Activated naive CD4-positive, alpha-beta T cell treated with anti-CD3 and anti-CD28 coated beads, Interleukin-2, amount 50 U/mL, for 24 hours (primary cell): Measurements from ENCODE around the gene METTL13.

Experiments
- H3K27ac Mint-ChIP-seq: one replicate; pipeline ENCODE4 v1.8.0; 2021; ENCODE audit warnings: mild to moderate bottlenecking, mixed read lengths
- H3K27me3 Mint-ChIP-seq: one replicate; pipeline ENCODE4 v1.8.0; 2021; ENCODE audit warnings: mixed read lengths
- H3K36me3 Mint-ChIP-seq: one replicate; pipeline ENCODE4 v1.8.0; 2021; ENCODE audit warnings: mixed read lengths
- H3K4me1 Mint-ChIP-seq: one replicate; pipeline ENCODE4 v1.8.0; 2021; ENCODE audit warnings: mixed read lengths
- H3K4me3 Mint-ChIP-seq: one replicate; pipeline ENCODE4 v1.8.0; 2021; ENCODE audit warnings: mild to moderate bottlenecking, mixed read lengths
- H3K9me3 Mint-ChIP-seq: one replicate; pipeline ENCODE4 v1.8.0; 2021; ENCODE audit warnings: mixed read lengths

The METTL13 gene

DNA sequence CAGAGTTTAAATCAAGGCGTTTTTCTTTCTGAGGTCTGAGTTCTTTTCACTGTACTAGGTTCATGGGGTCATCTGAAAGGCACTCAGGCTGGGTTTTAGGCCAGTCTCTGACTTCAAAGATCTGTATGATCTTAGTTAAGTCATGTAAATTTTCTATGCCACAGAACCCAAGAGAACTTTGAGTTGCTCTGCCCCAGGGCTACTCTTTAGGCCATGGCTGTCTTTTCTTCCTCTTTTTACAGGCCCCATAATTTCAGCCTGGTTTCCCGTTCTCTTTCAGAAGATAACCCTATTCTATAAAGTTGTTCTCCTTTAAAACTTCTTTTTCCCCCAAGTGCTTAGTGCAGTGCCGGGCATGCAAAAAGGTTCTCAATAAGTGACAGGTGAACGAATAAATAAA, 26.1 kb downstream of the METTL13 start:
- Mint-ChIP-seq H3K4me1 (peaks cover 4% of the 10 kb centered on the region), H3K9me3 (no peaks in the 10 kb centered on the region), H3K27me3 (no peaks in the 10 kb centered on the region), H3K27ac (no peak overlapping the region), H3K36me3 (no peaks in the 10 kb centered on the region), H3K4me3 (no peak overlapping the region)

DNA sequence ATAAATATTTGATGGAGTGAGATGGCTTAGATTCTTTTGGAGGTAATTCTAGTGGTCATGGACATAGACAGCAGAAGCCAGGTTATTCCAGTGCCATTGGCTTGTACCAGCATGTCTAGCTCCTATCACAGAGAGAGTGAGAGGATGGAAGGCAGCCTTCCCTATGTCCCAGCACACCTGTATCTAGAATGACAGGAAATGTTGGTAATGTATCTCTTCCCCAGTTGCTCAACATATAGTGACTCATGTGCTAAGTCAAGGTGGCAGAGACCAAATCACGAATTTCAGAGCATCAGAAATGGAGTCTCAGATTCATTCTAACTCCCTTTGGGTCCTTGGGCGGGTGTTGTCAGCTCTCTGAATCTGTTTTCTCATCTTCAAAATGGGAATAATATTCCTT, 28.4 kb downstream of the METTL13 start:
- Mint-ChIP-seq H3K4me1 (peaks cover 4% of the 10 kb centered on the region), H3K9me3 (no peaks in the 10 kb centered on the region), H3K27ac (no peak overlapping the region)

DNA sequence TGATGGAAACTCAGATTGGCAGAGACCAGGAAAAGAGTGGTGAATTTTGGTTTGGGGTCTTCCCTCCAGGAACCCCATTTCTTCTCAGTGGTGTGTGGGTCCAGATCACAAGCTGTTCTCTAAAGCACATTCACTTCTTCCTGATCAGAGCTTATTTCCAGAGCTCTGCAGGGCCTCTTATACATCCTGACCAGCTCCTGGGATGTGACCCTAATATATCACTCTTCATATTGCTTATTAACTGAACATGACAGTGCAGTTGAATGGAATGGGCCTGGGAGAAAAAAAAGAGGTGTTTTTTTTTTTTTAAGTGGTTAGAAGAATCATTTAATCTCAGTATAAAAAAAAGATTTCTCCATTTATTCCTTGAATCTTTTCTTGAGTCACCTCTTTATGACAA, 30.2 kb downstream of the METTL13 start:
- H3K9me3 Mint-ChIP-seq = no peaks in the 10 kb centered on the region
- H3K4me1 Mint-ChIP-seq = peaks cover 2% of the 10 kb centered on the region
- no peak overlapping the region for H3K4me3 Mint-ChIP-seq
- no peaks in the 10 kb centered on the region for H3K27me3 Mint-ChIP-seq
- no peak overlapping the region for H3K27ac Mint-ChIP-seq
- peaks cover 2% of the 10 kb centered on the region for H3K36me3 Mint-ChIP-seq

More for the DNA sequence above, 28.4 kb downstream of the METTL13 start:
- Mint-ChIP-seq H3K36me3 (peaks cover 2% of the 10 kb centered on the region), H3K4me3 (no peak overlapping the region), H3K27me3 (no peaks in the 10 kb centered on the region)

DNA sequence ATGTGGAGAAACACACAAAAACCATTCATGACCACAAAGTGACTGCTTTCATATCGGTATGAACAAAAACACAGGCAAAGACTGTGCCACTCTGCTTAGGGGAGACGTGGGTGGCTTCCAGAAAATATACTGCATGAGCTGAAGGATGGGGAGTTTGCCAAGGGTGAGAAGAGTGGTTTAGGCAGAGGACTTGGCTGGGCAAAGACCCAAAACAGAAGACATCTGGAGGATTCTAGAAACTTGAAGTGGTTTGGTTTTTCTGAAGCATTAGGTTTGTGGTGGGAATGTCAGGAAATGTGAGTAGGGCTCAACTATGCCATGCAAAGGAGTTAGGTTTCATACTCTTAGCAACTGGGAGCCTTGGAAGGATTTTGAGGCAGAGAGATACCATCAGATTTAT, 33.2 kb downstream of the METTL13 start:
- no peak overlapping the region for H3K4me3 Mint-ChIP-seq
- H3K4me1 Mint-ChIP-seq = peaks cover 15% of the 10 kb centered on the region
- no peaks in the 10 kb centered on the region for H3K27me3 Mint-ChIP-seq
- no peaks in the 10 kb centered on the region for H3K9me3 Mint-ChIP-seq
- H3K27ac Mint-ChIP-seq = no peak overlapping the region
- peaks cover 4% of the 10 kb centered on the region for H3K36me3 Mint-ChIP-seq

DNA sequence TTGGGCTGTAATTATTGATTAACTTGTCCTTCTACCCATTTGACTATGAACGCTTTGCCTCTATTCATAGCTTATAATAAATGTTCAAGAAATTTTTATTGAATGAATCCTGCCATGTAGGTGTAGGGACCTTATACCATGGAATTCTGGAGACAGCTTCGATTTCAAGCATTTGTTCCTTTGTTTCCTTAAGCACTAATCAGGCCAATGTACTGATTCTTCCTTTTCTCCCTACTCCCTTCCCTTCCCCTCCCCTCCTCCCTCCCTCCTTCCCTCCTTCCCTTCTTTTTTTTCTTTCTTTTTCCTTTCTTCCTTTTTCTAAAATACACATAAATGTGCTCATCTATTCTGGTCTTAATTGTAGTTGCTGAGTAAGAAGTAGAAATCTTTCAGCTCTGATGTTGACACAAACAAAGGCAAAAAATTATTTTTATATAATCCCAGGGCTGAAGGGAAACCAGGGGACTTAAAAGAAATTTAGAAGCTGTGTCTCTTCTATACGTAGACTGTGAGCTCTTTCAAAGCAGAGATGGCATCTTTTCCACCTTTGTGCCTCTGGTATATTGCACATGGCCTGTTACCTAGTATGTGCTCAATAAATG, 34.9 kb downstream of the METTL13 start:
- Mint-ChIP-seq H3K36me3 (peaks cover 4% of the 10 kb centered on the region), H3K4me3 (no peak overlapping the region), H3K27me3 (no peaks in the 10 kb centered on the region), H3K4me1 (peaks cover 15% of the 10 kb centered on the region), H3K27ac (peak overlapping the region; percentile 46), H3K9me3 (no peaks in the 10 kb centered on the region)

DNA sequence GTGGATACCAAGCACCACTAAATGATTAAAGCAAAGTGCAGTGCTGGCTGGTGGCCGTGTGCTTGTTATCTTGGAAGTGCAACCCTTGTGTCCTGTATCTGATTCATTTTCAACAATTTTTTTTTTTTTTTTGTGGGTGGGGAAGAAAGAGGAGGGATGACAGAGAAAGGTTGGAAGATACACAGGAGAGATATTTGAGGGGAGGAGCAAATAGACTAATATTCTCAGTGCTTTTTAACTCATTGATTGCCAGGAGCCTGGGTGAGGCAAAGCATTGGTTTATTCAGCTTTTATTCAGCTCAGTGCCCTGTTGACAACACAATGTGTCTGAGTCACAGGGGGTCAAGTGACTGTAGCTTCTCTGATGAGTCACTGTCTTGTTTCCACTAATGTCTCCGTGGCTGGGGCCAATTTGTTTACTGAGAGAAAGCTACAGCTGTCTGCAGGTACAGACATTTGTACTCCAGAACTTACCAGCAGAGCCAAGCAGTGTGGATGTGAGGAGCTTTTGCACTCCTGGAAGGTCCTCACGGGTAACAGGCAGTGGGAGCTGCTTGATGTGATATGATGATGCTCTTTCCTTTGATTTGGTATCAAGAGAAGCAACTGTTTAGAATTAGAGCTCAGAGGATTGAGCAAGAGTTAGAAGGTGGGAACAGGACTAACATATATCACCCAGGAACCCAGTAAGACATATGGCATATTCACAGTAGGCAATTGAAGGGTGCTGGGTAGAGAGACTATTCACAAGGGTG, 36.2 kb downstream of the METTL13 start:
- Mint-ChIP-seq H3K36me3 (peaks cover 4% of the 10 kb centered on the region), H3K4me1 (peaks cover 15% of the 10 kb centered on the region), H3K9me3 (no peaks in the 10 kb centered on the region), H3K4me3 (peak overlapping the region; percentile 34), H3K27me3 (no peaks in the 10 kb centered on the region), H3K27ac (peak overlapping the region; percentile 71)

DNA sequence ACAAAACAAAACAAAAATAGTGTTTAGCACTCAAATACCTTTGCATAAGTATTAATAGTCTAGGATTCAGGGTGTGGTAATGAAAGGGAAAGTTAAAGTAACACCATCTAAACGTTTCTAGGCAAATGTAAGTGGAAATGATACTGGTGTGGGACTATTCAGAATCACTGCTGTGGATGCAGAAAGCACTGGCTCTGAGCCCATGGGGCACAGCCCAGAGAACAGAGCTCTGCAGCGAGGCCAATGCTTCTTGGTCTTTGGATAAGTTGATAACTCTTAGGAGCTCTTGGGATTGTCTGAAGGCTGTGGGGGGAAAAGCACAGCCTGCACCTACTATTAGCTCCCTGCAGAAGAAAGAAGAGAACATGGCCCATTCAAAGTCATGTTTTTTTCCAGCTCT, 38.5 kb downstream of the METTL13 start:
- H3K9me3 Mint-ChIP-seq = no peaks in the 10 kb centered on the region
- H3K27ac Mint-ChIP-seq = no peak overlapping the region
- no peaks in the 10 kb centered on the region for H3K27me3 Mint-ChIP-seq
- peaks cover 4% of the 10 kb centered on the region for H3K36me3 Mint-ChIP-seq
- no peak overlapping the region for H3K4me3 Mint-ChIP-seq
- peaks cover 15% of the 10 kb centered on the region for H3K4me1 Mint-ChIP-seq

DNA sequence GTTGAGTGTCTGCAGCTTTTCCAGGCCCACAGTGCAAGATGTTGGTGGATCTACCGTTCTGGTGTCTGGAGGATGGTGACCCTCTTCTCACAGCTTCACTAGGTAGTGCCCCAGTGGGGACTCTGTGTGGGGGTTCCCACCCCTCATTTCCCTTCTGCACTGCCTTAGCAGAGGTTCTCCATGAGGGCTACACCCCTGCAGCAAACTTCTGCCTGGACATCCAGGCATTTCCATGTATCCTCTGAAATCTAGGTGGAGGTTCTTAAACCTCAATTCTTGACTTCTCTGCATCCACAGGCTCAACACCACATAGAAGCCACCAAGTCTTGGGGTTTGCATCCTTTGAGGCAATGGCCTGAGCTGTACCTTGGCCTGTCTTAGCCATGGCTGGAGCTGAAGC, 45.5 kb downstream of the METTL13 start:
- H3K36me3 Mint-ChIP-seq = peaks cover 15% of the 10 kb centered on the region
- no peaks in the 10 kb centered on the region for H3K27me3 Mint-ChIP-seq
- H3K4me3 Mint-ChIP-seq = no peak overlapping the region
- no peak overlapping the region for H3K27ac Mint-ChIP-seq
- no peaks in the 10 kb centered on the region for H3K4me1 Mint-ChIP-seq
- H3K9me3 Mint-ChIP-seq = peaks cover 14% of the 10 kb centered on the region

DNA sequence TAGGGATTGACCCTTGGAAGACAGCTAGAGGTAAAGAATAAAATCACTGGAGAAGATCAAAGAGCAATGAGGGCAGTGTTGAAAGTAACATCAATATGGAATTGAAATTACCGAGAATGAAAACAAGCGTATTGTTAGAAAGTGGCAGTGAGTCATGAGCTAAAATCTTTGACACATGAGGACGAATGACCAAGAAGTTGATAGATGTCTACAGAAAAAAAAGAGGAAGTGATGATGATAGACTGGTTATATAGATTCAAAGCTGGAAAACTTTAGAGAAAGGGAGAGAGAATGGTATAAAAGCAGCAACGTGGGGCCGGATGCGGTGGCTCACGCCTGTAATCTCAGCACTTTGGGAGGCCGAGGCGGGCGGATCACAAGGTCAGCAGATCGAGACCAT, 47.3 kb downstream of the METTL13 start:
- H3K9me3 Mint-ChIP-seq = peaks cover 14% of the 10 kb centered on the region
- no peak overlapping the region for H3K4me3 Mint-ChIP-seq
- no peak overlapping the region for H3K27ac Mint-ChIP-seq
- no peaks in the 10 kb centered on the region for H3K4me1 Mint-ChIP-seq
- H3K27me3 Mint-ChIP-seq = no peaks in the 10 kb centered on the region
- peaks cover 15% of the 10 kb centered on the region for H3K36me3 Mint-ChIP-seq

DNA sequence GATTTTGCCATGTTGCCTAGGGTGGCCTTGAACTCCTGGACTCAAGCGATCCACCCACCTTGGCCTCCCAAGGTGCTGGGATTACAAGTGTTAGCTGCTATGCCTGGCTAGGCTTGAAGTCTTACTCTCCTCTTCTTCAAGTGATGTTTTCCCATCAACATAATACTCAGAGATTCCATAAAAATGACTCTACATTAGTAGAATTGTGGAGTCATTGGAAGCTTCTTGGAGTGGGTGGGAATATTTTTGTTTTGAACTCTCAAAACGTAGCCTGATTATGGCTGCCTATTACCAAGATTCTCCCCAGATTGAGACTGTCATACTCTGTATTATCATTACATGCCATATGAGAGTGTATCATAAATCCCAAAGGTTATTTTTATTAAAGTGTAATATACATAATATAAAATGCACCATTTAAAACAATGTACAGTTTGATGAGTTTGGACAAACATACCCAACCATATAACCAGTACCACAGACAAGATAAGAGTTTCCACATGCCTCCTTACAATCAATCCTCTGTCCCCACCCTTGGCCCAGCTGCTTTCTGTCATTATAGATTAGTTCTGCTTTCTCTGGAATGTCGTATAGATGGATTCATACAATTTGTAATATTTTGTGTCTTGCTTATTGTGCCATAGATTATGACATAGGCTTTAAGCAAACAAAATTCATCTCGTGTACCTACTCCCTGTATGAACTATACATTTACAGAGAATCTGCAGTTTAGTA, 51.8 kb downstream of the METTL13 start:
- Mint-ChIP-seq H3K9me3 (no peaks in the 10 kb centered on the region), H3K27ac (no peak overlapping the region), H3K27me3 (no peaks in the 10 kb centered on the region), H3K4me1 (no peaks in the 10 kb centered on the region), H3K36me3 (no peaks in the 10 kb centered on the region), H3K4me3 (no peak overlapping the region)

DNA sequence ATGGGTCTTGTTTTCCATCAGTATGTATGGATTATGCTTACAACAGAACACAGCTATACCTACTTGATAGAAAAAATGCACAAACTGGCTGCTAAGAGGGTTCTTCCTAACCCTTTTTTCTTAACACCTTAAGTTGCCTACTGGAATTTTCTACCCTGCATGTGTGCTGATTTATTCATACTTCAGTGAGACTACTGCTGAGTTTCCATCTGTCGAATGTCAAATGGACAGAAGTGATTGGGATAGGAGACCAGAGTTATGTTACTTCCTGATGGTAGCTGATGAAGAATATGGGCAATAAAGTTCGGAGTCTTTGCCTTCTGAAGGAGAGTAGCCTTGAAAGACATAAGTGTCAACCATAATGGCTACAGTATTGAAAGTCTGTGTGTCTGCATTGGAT, 53.4 kb downstream of the METTL13 start:
- no peaks in the 10 kb centered on the region for H3K9me3 Mint-ChIP-seq
- H3K27me3 Mint-ChIP-seq = no peaks in the 10 kb centered on the region
- no peaks in the 10 kb centered on the region for H3K4me1 Mint-ChIP-seq

DNA sequence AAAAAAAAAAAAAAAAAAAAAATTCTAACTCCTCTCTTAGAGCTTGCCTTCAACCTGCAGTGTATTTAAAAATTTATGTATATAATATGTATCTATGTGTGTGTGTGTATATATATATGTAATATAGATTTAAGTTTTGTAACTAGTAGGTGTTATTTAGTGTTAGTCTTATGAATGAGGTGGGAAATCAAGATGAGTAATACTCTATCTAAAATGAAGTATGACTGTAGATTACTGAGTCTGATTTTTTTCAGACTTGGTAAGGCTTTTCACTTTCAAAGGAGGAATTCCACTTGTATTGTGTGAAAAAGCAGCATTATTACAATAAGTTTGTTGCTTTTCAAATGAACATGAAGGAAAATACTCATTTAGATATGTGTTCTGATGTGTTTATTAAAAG, 54.4 kb downstream of the METTL13 start:
- no peak overlapping the region for H3K27ac Mint-ChIP-seq
- no peaks in the 10 kb centered on the region for H3K36me3 Mint-ChIP-seq
- no peaks in the 10 kb centered on the region for H3K9me3 Mint-ChIP-seq
- no peaks in the 10 kb centered on the region for H3K27me3 Mint-ChIP-seq
- H3K4me1 Mint-ChIP-seq = peaks cover 9% of the 10 kb centered on the region
- no peak overlapping the region for H3K4me3 Mint-ChIP-seq

More for the DNA sequence above, 53.4 kb downstream of the METTL13 start:
- H3K27ac Mint-ChIP-seq = no peak overlapping the region
- H3K36me3 Mint-ChIP-seq = no peaks in the 10 kb centered on the region
- H3K4me3 Mint-ChIP-seq = no peak overlapping the region

DNA sequence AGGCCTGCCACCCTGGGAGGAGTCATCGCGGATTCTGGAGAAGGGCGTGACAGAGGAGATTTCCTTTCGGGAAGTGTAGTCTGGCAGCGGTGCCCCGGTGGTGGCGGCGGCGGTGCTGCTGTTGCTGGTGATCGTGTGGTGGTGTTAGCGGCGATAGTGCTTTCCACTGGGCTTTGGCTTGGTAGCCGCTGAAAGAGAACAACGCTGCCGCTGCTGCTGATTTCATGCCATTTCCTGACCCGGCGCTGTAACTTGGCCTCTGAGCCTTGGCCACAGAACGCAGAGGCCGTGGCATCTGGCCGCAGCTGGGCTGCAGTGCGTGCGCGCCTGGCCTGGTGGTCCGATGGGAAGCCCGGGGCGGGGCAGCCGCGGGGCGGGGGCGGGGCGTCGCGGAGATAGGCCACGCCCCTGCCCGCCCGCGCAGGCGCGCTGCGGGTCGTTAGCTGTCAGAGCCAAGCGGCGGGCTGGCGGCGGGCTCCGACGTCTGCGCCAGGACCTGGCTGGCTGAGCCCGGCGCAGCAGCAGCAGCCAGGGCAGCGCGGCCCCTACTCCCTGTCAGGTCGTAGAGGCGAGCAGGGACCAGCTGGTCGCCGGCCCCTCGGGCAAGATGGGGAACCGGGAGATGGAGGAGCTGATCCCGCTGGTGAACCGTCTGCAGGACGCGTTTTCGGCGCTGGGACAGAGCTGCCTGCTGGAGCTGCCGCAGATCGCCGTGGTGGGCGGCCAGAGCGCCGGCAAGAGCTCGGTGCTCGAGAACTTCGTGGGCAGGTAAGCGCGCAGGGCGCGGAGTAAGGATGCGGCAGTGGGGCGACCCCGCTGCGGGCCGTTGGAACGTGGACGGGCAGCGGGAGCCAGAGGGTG, 59.8 kb downstream of the METTL13 start, which contains the start of gene DNM3:
Gene DNM3 (plus strand): TSS at position 449 of the 861 bp plus-strand sequence. CDS start 159 bp downstream, at position 608.
- no peaks in the 10 kb centered on the region for H3K36me3 Mint-ChIP-seq
- no peaks in the 10 kb centered on the region for H3K9me3 Mint-ChIP-seq
- peak within 1 kb of the TSS; percentile 88 for H3K27ac Mint-ChIP-seq
- peak within 1 kb of the TSS; percentile 93 for H3K4me3 Mint-ChIP-seq
- H3K4me1 Mint-ChIP-seq = peaks cover 23% of the 10 kb centered on the region
- peaks cover 11% of the 10 kb centered on the region for H3K27me3 Mint-ChIP-seq

DNA sequence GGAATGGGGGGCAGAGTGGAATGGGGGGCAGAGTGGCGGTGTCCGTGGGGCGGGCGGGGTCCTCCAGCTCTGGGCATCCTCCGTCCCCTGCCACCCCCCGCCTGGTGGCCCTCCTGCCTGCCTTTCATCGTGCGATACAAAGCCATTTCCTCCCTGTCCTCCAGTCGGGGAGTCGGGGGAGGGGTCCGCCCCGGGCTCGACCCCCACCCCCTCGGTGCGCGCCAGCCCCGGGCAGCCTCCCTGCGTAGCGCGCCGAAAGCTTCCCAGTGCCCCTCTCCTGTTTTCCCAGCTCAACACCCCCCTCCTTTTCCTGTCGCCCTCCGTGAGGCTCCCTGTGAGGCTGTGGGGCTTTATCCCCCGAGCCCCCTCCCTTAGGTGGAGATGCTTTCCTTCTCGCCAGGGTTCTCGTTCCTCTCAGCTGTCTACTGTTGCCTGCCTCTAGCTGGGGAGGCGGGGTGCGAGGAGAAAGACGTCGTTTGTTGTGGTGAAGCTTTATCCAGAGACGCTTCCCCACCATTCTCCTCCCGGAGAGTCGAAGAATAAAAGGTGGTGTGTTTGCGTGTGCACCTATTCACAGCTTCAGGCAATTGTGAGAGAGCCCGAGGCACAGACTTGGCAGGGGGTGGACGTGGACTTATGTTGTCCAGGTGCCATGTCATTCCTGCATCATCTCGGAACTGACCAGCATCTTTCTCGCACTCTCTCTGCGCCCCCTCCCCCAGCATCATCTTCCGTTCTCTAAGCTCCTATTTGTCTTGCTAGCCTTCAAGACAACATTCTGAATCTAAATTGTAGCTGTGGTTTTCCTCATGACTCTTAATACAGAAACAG, 60.7 kb downstream of the METTL13 start:
- Mint-ChIP-seq H3K36me3 (no peaks in the 10 kb centered on the region), H3K27me3 (peaks cover 11% of the 10 kb centered on the region), H3K4me1 (peaks cover 23% of the 10 kb centered on the region), H3K4me3 (peak overlapping the region; percentile 93), H3K9me3 (no peaks in the 10 kb centered on the region), H3K27ac (peak overlapping the region; percentile 88)
